ENCODE measurements around the gene HAUS7.

Gene HAUS7

GRCh38 chrX:153499341-153499740 is 29.0 kb upstream of the HAUS7 start:
- H3F3A ChIP-seq (ENCODE audit: low read depth): no peaks in the 10 kb centered on the region
- no peak overlapping the region for H3K9ac ChIP-seq (ENCODE audit: low read depth, low read length, poor library complexity, severe bottlenecking)
- TF ChIP-seq EZH2phosphoT487 (IDR thresholded peaks at IDR 0.05; ENCODE audit: borderline replicate concordance): no peak
- TF ChIP-seq CTCF (conservative IDR thresholded peaks at IDR 0.05; ENCODE audit: low read length): no peak
- H3K9me2 ChIP-seq (replicated peaks; ENCODE audit: low read depth, low read length): no peaks in the 10 kb centered on the region
- no peaks in the 10 kb centered on the region for H4K20me1 ChIP-seq (ENCODE audit: insufficient read depth, low read length, poor library complexity, severe bottlenecking)
- no peaks in the 10 kb centered on the region for H3K36me3 ChIP-seq (ENCODE audit: insufficient read depth, low read length)
- no peaks in the 10 kb centered on the region for H3K4me1 ChIP-seq (ENCODE audit: insufficient read depth, low read length, poor library complexity, severe bottlenecking)
- no peaks in the 10 kb centered on the region for H3K9me3 ChIP-seq (ENCODE audit: insufficient read depth, low read depth, low read length)
- H3K4me3 ChIP-seq (ENCODE audit: low read length, poor library complexity, severe bottlenecking): no peak overlapping the region
- H3K27me3 ChIP-seq (ENCODE audit: insufficient read depth, low read length, poor library complexity, severe bottlenecking): no peaks in the 10 kb centered on the region
- no peak overlapping the region for H3K4me2 ChIP-seq (ENCODE audit: low read depth, low read length, poor library complexity, severe bottlenecking)
- no peak overlapping the region for H2AFZ ChIP-seq (ENCODE audit: low read length)
- no peaks in the 10 kb centered on the region for H3K79me2 ChIP-seq (ENCODE audit: insufficient read depth, low read length)

GRCh38 chrX:153498453-153498852 is 28.1 kb upstream of the HAUS7 start:
- Histone ChIP-seq H3K4me1 (ENCODE audit: insufficient read depth, low read length, poor library complexity, severe bottlenecking) (no peaks in the 10 kb centered on the region), H3K4me3 (ENCODE audit: low read length, poor library complexity, severe bottlenecking) (no peak overlapping the region), H3K4me2 (ENCODE audit: low read depth, low read length, poor library complexity, severe bottlenecking) (no peak overlapping the region), H2AFZ (ENCODE audit: low read length) (no peak overlapping the region), H3F3A (ENCODE audit: low read depth) (no peaks in the 10 kb centered on the region), H3K9me3 (ENCODE audit: insufficient read depth, low read depth, low read length) (no peaks in the 10 kb centered on the region), H4K20me1 (ENCODE audit: insufficient read depth, low read length, poor library complexity, severe bottlenecking) (no peaks in the 10 kb centered on the region), H3K27me3 (ENCODE audit: insufficient read depth, low read length, poor library complexity, severe bottlenecking) (no peaks in the 10 kb centered on the region), H3K79me2 (ENCODE audit: insufficient read depth, low read length) (no peaks in the 10 kb centered on the region), H3K36me3 (ENCODE audit: insufficient read depth, low read length) (no peaks in the 10 kb centered on the region), H3K9me2 (replicated peaks; ENCODE audit: low read depth, low read length) (no peaks in the 10 kb centered on the region), H3K9ac (ENCODE audit: low read depth, low read length, poor library complexity, severe bottlenecking) (no peak overlapping the region)
- TF ChIP-seq EZH2phosphoT487 (IDR thresholded peaks at IDR 0.05; ENCODE audit: borderline replicate concordance) (no peak), CTCF (conservative IDR thresholded peaks at IDR 0.05; ENCODE audit: low read length) (no peak)

GRCh38 chrX:153496590-153496959 is 26.2 kb upstream of the HAUS7 start:
- no peak overlapping the region for H2AFZ ChIP-seq (ENCODE audit: low read length)
- no peak for TF ChIP-seq EZH2phosphoT487 (IDR thresholded peaks at IDR 0.05; ENCODE audit: borderline replicate concordance)
- TF ChIP-seq CTCF (conservative IDR thresholded peaks at IDR 0.05; ENCODE audit: low read length): no peak
- H3K4me2 ChIP-seq (ENCODE audit: low read depth, low read length, poor library complexity, severe bottlenecking): no peak overlapping the region
- H3K4me3 ChIP-seq (ENCODE audit: low read length, poor library complexity, severe bottlenecking): no peak overlapping the region
- H3K79me2 ChIP-seq (ENCODE audit: insufficient read depth, low read length): no peaks in the 10 kb centered on the region
- no peaks in the 10 kb centered on the region for H3K9me3 ChIP-seq (ENCODE audit: insufficient read depth, low read depth, low read length)
- H3K9ac ChIP-seq (ENCODE audit: low read depth, low read length, poor library complexity, severe bottlenecking): no peak overlapping the region
- no peaks in the 10 kb centered on the region for H3K9me2 ChIP-seq (replicated peaks; ENCODE audit: low read depth, low read length)
- no peaks in the 10 kb centered on the region for H3F3A ChIP-seq (ENCODE audit: low read depth)
- no peaks in the 10 kb centered on the region for H3K27me3 ChIP-seq (ENCODE audit: insufficient read depth, low read length, poor library complexity, severe bottlenecking)
- no peaks in the 10 kb centered on the region for H3K36me3 ChIP-seq (ENCODE audit: insufficient read depth, low read length)
- no peaks in the 10 kb centered on the region for H4K20me1 ChIP-seq (ENCODE audit: insufficient read depth, low read length, poor library complexity, severe bottlenecking)
- H3K4me1 ChIP-seq (ENCODE audit: insufficient read depth, low read length, poor library complexity, severe bottlenecking): no peaks in the 10 kb centered on the region

Data from Loucy (cell line).